Neural crest cell (in vitro differentiated cells): ENCODE data around the gene LMO7. TPM values are rescaled to one million over a fixed set of nuclear protein-coding genes. Genes with fewer than 3 reads are reported as not detected.
"Not testable (repeated sequence)": the region's sequence is repeated elsewhere in the genome, so short reads cannot be mapped to it uniquely, and the experiment has no call there.

ENCODE experiments used
- DNase-seq: peaks from one replicate; pipeline ENCODE4 v3.0.0; 2021; ENCODE audit warnings: low read depth, mixed read lengths, low spot score
- H3K27ac Mint-ChIP-seq: one replicate; pipeline ENCODE4 v1.8.0; 2021; ENCODE audit warnings: mild to moderate bottlenecking, mixed read lengths; ENCODE audit not compliant: unreplicated experiment
- H3K27me3 Mint-ChIP-seq: 2 replicates; pipeline ENCODE4 v1.8.0; 2021; ENCODE audit warnings: low read depth, mild to moderate bottlenecking, mixed read lengths
- H3K36me3 Mint-ChIP-seq: 2 replicates; pipeline ENCODE4 v1.8.0; 2021; ENCODE audit warnings: low read depth, mild to moderate bottlenecking, mixed read lengths
- H3K4me1 Mint-ChIP-seq: 2 replicates; pipeline ENCODE4 v1.8.0; 2021; ENCODE audit warnings: mixed read lengths
- H3K4me3 Mint-ChIP-seq: one replicate; pipeline ENCODE4 v1.8.0; 2021; ENCODE audit warnings: mild to moderate bottlenecking, mixed read lengths
- H3K9me3 Mint-ChIP-seq: 2 replicates; pipeline ENCODE4 v1.8.0; 2021; ENCODE audit warnings: mixed read lengths
- CTCF ChIP-seq: fragments of 200-600 bp; sonication (generic); conservative IDR thresholded peaks from 2 replicates; pipeline ENCODE4 v1.5.0; 2021; ENCODE audit warnings: antibody characterized with exemption, mild to moderate bottlenecking
- total RNA-seq: library from RNA; stranded (reverse); gene quantifications from 2 replicates; pipeline ENCODE4 v1.2.1, GENCODE V29; 2021

The LMO7 gene
- total RNA-seq, 1 donor from 2014 or later, result 4.8 TPM

- Mint-ChIP-seq H3K4me1 (no peaks in the 10 kb centered on the region), H3K9me3 (peaks cover 18% of the 10 kb centered on the region), H3K27ac (no peak overlapping the region), H3K27me3 (no peaks in the 10 kb centered on the region), H3K4me3 (no peak overlapping the region), H3K36me3 (peaks cover 8% of the 10 kb centered on the region)
- no peak for DNase-seq
- no peak for TF ChIP-seq CTCF
These were observed 143.3 kb downstream of the LMO7 start for GRCh38 chr13:75779393-75779792.

GRCh38 chr13:75780103-75780502, 144.0 kb downstream of the LMO7 start:
- H3K27me3 Mint-ChIP-seq, DNase-seq, H3K27ac Mint-ChIP-seq, H3K4me3 Mint-ChIP-seq, H3K4me1 Mint-ChIP-seq, H3K36me3 Mint-ChIP-seq: not testable (repeated sequence)
- H3K9me3 Mint-ChIP-seq, result peaks cover 18% of the 10 kb centered on the region

- Mint-ChIP-seq H3K27me3 (no peaks in the 10 kb centered on the region), H3K9me3 (peaks cover 21% of the 10 kb centered on the region), H3K27ac (no peak overlapping the region), H3K4me1 (no peaks in the 10 kb centered on the region), H3K36me3 (peaks cover 8% of the 10 kb centered on the region), H3K4me3 (no peak overlapping the region)
- TF ChIP-seq CTCF, result no peak
- DNase-seq, result no peak
These were observed 146.9 kb downstream of the LMO7 start for GRCh38 chr13:75782985-75783384.

GRCh38 chr13:75784003-75784402, 147.9 kb downstream of the LMO7 start:
- H3K4me1 Mint-ChIP-seq, result no peaks in the 10 kb centered on the region
- no peak overlapping the region for H3K27ac Mint-ChIP-seq
- H3K27me3 Mint-ChIP-seq, result no peaks in the 10 kb centered on the region
- H3K36me3 Mint-ChIP-seq, result peaks cover 8% of the 10 kb centered on the region
- TF ChIP-seq CTCF, result no peak
- H3K4me3 Mint-ChIP-seq, result no peak overlapping the region
- no peak for DNase-seq
- H3K9me3 Mint-ChIP-seq, result peaks cover 20% of the 10 kb centered on the region

- no peak overlapping the region for H3K4me3 Mint-ChIP-seq
These were observed 149.0 kb downstream of the LMO7 start for GRCh38 chr13:75785130-75785529.

More at GRCh38 chr13:75785130-75785529, 149.0 kb downstream of the LMO7 start:
- H3K27me3 Mint-ChIP-seq, result no peaks in the 10 kb centered on the region
- DNase-seq, result no peak
- no peak overlapping the region for H3K27ac Mint-ChIP-seq
- H3K9me3 Mint-ChIP-seq, result peaks cover 15% of the 10 kb centered on the region
- no peaks in the 10 kb centered on the region for H3K4me1 Mint-ChIP-seq
- TF ChIP-seq CTCF, result no peak
- peaks cover 4% of the 10 kb centered on the region for H3K36me3 Mint-ChIP-seq
